ENCODE data around the gene ATP8B1.
"Not testable (repeated sequence)": the region's sequence is repeated elsewhere in the genome, so short reads cannot be mapped to it uniquely, and the experiment has no call there.

ATP8B1 gene

GRCh38 chr18:57762686-57763085 lies 40.4 kb downstream of the ATP8B1 start:
- no peak for DNase-seq

GRCh38 chr18:57759650-57760049 lies 43.5 kb downstream of the ATP8B1 start:
- no peak for DNase-seq

- DNase-seq = no peak
These were observed 47.5 kb downstream of the ATP8B1 start for GRCh38 chr18:57755473-57756067.

GRCh38 chr18:57754577-57755338 lies 48.4 kb downstream of the ATP8B1 start:
- DNase-seq = no peak

GRCh38 chr18:57753063-57753462 lies 50.1 kb downstream of the ATP8B1 start:
- no peak for DNase-seq

GRCh38 chr18:57749604-57749970 lies 53.5 kb downstream of the ATP8B1 start:
- peak in 1 of 2 experiments; percentile 26 for DNase-seq

GRCh38 chr18:57748770-57749603 lies 54.1 kb downstream of the ATP8B1 start:
- DNase-seq = peak; percentile 58 to 82

GRCh38 chr18:57747809-57748680 lies 55.1 kb downstream of the ATP8B1 start:
- no peak for DNase-seq

GRCh38 chr18:57744211-57744694 lies 58.9 kb downstream of the ATP8B1 start:
- no peak for DNase-seq

DNA sequence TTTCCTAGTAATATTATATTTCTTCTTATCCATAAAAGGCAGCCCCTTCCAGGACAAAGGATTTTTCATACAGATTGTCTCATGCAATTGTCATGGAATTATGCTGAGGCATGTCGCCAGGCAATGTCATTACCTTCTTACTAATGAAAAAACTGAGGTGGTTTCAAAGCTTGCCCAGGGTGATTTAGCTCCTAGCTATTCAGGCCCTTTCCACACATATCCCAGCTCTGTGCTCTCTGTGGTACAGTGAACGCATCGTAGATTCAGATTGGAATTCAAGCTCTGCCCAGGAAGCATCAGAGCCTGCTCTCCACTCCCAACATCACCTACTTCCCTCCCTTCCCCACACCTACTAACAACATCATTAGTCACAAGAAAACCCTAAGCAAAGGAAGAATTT lies 60.1 kb downstream of the ATP8B1 start:
- no peak for DNase-seq

- DNase-seq = no peak
These were observed 61.8 kb downstream of the ATP8B1 start for GRCh38 chr18:57741273-57741672.

GRCh38 chr18:57738078-57738477 lies 65.0 kb downstream of the ATP8B1 start:
- DNase-seq = no peak

GRCh38 chr18:57737400-57738060 lies 65.6 kb downstream of the ATP8B1 start:
- no peak for DNase-seq

- not testable (repeated sequence) for DNase-seq
These were observed 68.1 kb downstream of the ATP8B1 start for GRCh38 chr18:57735042-57735441.

GRCh38 chr18:57733861-57734260 lies 69.3 kb downstream of the ATP8B1 start:
- no peak for DNase-seq

- no peak for DNase-seq
These were observed 73.0 kb downstream of the ATP8B1 start for GRCh38 chr18:57730146-57730545.

DNA sequence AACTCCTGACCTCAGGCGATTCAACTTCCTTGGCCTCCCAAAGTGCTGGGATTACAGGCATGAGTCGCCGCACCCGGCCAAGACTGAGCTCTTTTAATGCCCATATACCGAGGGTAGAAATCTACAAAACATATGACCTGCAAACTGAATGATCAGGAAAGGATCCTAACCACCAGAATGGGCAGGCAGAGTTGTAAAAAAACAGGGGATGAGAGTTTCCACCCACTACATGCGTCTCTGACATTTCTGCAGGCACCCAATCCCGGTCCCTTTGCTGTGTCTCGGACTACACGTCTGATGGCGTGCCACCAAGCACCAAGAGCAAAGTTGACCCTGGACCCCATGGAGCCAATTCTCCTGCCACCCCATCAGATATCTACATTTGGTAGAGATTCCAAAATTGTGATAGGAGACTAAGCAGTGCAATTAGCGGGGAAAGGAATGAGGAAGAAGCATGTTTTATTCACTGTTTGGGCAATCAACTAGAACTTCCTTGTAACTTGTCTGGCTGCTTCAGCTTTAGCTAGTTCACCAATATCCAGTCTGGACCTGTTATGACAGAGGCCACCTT lies 74.1 kb downstream of the ATP8B1 start:
- no peak for DNase-seq

DNA sequence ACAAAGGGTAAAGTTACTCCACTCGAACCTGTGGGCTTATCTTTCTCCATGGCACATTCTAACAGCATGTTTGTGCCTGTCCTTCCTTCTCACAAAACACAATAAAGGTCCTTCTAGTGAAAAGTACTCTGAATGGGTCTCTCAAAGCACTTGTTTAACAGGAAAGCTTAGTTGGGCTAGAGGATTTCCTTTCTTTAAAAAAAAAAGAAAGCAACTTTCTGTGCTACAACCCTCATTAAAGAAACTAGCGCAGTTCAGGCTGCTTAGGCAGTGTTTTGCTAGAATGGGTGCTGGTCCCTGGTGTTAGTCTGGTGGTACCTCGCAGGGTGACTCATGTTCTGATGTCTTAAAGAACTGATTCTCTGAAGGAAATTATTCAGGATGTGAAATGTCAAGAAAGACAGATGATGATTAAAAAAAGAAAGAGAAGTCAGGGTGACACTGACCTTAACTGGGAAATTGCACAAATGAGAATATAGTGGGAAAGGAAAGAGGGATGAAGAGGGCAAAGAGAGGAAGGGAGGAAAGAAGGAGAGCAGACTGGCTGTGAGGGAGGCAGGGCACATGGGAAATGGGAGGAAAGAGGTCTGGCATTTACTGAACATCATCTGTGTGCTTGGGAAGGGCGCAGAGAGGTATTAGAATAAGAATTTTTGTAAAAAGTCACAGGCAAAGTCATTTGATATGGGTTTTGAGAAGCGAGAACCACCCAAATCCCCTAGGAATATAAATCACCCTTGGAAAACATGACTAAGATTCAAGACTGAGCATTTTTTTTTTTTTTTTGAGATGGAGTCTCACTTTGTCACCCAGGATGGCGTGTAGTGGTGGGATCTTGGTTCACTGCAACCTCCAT lies 74.9 kb downstream of the ATP8B1 start:
- no peak for DNase-seq

DNA sequence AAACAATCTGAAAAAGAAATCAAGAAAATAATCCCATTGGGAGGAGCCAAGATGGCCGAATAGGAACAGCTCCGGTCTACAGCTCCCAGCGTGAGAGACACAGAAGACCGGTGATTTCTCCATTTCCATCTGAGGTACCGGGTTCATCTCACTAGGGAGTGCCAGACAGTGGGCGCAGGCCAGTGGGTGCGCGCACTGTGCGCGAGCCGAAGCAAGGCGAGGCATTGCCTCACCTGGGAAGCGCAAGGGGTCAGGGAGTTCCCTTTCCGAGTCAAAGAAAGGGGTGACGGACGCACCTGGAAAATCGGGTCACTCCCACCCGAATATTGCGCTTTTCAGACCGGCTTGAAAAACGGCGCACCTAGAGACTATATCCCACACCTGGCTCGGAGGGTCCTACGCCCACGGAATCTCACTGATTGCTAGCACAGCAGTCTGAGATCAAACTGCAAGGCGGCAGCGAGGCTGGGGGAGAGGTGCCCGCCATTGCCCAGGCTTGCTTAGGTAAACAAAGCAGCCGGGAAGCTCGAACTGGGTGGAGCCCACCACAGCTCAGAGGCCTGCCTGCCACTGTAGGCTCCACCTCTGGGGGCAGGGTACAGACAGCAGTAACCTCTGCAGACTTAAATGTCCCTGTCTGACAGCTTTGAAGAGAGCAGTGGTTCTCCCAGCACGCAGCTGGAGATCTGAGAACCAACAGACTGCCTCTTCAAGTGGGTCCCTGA lies 83.7 kb downstream of the ATP8B1 start:
- not testable (repeated sequence) for DNase-seq

DNA sequence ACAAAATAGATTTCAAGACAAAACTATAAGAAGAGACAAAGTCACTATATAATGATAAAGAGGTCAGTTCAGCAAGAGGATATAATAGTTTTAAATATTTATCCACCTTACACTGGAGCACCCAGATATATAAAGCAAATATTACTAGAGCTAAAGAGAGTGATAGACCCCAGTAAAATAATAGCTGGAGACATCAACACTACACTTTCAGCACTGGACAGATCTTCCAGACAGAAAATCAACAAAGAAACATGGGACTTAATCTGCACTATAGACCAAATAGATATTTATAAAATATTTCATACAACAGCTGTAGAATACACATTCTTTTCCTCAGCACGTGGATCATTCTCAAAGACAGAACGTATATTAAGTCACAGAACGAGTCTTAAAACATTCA lies 86.6 kb downstream of the ATP8B1 start:
- no peak for DNase-seq

Data from SHP77 (cell line).